GM20000 (cell line): ENCODE results near the gene BAIAP2.

ENCODE experiments used
- DNase-seq: peaks from one replicate; pipeline ENCODE4 v3.0.0; 2012; ENCODE audit warnings: low spot score
- CTCF ChIP-seq: IDR thresholded peaks from 2 replicates; pipeline ENCODE4 v1.5.1; 2012; ENCODE audit warnings: mild to moderate bottlenecking, control low read depth; ENCODE audit errors: extremely low read depth, missing control alignments

BAIAP2 gene

DNA sequence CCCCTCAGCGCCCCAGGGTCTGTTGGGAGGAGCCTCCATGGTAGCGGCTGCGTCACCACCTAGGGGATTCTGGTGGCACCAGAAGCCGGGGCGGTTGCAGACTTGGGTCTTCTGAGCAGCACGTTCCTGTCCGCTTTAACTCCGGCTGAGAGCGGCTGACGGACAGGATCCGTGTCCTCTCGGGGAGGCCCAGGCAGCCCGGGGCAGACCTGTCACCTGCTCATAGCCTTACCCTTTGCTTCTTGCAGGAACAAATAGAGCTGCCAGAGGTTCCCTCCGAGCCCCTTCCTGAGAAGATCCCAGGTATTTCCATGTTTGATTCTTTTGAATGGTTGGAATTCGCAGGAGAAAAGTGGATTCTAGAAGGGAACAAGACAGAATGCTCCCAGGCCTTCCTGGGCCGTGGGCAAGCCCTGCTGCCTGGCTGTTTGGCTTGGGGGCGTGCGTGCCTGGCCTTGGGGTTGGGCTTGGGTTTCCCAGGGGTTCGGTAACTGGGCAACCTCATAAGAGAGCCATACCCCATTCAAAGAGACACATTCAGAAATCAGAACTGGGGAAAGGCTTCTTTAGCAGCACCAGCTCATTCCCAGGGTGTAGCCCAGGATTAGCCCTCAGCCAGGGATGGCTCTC is 36.7 kb upstream of the BAIAP2 start:
- DNase-seq: peak; percentile 19
- TF ChIP-seq CTCF: no peak

DNA sequence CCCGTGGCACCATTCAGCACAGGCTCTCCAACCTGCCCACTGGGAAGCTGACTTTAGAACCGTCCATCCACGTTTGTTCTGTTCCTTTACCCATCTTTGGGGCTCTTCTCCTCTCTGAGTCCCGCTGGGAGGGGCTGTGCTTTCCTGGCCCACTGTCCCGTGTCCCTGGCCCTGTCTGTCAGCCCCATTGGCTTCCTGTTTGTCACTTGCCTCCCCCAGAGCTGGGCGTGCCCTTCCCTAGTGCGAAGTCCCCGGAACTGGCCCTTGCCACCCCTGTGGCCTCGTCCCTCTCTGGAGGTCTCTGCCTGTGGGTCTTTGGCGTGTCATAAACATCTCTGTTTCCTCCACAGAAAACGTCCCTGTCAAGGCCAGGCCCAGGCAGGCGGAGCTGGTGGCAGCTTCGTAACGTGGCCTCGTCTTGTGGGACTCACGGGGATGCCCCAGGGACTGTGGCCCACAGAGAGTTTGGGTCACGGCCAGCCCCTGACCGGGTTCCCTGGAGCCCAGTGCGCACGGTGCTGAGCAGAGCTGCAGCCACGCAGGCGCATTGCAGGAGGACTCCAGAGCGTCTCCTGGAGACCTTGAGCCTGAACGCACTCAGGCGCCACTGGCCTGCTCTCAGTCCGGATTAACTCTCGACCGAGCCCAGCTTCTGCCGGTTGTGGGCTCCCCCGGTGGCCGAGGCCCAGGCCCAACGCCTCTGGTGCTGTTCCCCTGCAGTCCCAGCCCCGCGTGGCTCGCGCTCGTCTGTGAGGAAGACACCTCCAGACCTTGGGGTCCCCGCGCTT is 36.0 kb upstream of the BAIAP2 start:
- no peak for TF ChIP-seq CTCF
- no peak for DNase-seq

- TF ChIP-seq CTCF: no peak
- DNase-seq: peak; percentile 28
Observed at GRCh38 chr17:80999536-81000333, 35.2 kb upstream of the BAIAP2 start.

DNA sequence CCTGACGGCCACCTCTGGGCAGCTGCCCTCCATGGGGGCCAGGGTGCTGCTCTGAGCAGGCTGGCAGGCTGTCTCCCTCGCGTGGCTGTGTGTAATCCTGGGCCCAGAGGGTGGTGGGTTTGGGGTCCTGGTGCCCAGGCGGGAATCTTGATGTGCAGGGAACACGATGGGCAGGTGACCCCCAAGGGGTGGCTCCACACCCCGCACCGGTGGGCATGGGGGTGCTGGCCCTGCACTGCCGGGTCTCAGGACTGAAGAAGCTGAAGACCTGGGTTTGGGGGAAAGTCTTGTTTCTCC is 34.7 kb upstream of the BAIAP2 start:
- DNase-seq: no peak
- TF ChIP-seq CTCF: no peak

DNA sequence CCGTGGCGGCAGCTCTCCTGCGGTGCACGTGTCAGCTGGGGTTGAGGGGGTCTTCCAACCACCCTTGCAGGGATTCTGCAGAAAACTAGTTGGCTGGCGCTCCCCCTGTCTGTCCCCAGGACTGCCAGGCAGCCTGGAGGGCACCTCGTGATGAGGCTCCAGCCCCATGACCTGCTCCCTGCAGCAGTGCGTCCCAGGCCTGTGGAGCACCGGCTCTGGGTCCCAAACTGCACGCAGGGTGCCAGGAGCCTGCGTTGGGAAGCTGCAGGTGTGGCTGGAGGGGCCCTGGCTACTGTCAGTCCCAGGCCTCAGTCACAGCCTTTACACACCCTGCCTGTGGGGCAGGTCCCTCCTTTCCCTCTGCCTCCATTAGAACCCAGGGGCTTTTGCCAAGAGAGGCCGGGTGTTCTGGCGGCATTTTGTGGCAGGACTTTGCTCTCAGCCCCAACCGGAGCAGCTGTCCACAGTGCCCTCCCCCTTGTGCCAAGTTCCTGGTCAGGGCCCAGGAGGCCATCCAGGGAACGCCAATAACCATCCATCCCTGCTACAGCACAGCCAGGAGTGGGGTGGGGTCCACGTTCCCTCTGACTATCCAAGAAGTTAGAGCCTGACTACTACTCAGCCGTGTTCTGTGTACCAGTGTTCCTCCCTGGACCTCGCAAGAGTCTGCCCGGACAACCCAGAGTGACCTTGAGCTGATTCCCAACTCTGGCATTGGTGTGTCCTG is 34.2 kb upstream of the BAIAP2 start:
- peak; percentile 26 for DNase-seq
- no peak for TF ChIP-seq CTCF

DNA sequence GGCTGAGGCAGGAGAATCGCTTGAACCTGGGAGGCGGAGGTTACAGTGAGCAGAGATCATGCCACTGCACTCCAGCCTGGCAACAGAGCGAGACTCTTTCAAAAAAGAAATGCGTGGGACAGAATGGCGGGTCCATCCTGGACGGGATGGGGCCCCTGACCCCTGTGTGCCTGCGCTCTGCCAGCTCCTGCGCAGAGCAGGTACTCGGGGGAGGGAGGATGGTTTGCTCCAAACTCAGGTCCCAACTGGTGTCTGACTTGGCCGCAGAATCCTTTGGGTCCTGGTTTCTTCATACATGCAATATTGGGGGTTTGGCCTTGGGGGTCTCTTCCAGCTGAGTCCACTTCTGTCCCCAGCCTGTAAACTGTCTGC is 33.0 kb upstream of the BAIAP2 start:
- no peak for TF ChIP-seq CTCF
- DNase-seq: no peak
